ENCODE data around the gene PRSS21. TPM values are rescaled to one million over a fixed set of nuclear protein-coding genes. Genes with fewer than 3 reads are reported as not detected.

The PRSS21 gene
- total and polyA plus RNA-seq, 2 experiments from 2014 or later, result not detected

GRCh38 chr16:2782583-2783351 lies 34.3 kb upstream of the PRSS21 start:
- WGBS, 2 experiments (ENCODE audit: low coverage in 1 of 2, low lambda C conversion rate in 2 of 2, missing lambda C conversion rate in 2 of 2), result 85% methylated on average over 20 of the region's 20 CpGs
- in situ Hi-C loops (cut with MboI), result no loop called here
- Histone ChIP-seq H3K4me3 (no peak overlapping the region), H3K4me1 (ENCODE audit: insufficient read depth) (no peaks in the 10 kb centered on the region), H3K9me2 (ENCODE audit: insufficient read depth) (no peaks in the 10 kb centered on the region), H3K36me3 (ENCODE audit: low read depth) (no peaks in the 10 kb centered on the region), H3K27ac (no peak overlapping the region), H3K9me3 (ENCODE audit: low read depth) (no peaks in the 10 kb centered on the region), H3F3A (ENCODE audit: insufficient read depth) (no peaks in the 10 kb centered on the region), H3K4me2 (ENCODE audit: unreplicated experiment) (no peak overlapping the region), H2AFZ (no peak overlapping the region), H4K20me1 (ENCODE audit: insufficient read depth) (no peaks in the 10 kb centered on the region), H3K27me3 (replicated peaks; ENCODE audit: insufficient read depth) (peaks cover 25% of the 10 kb centered on the region), H3K79me2 (ENCODE audit: insufficient read depth) (peaks cover 12% of the 10 kb centered on the region), H3K9ac (no peak overlapping the region)
- no peak for TF ChIP-seq EZH2 (IDR thresholded peaks at IDR 0.05; ENCODE audit: insufficient read depth, poor library complexity, severe bottlenecking)
- TF ChIP-seq EZH2phosphoT487 (IDR thresholded peaks at IDR 0.05; ENCODE audit: insufficient read depth, low read depth), result no peak
- DNase-seq, result no peak

- Histone ChIP-seq H4K20me1 (ENCODE audit: insufficient read depth) (no peaks in the 10 kb centered on the region), H3F3A (ENCODE audit: insufficient read depth) (no peaks in the 10 kb centered on the region), H2AFZ (no peak overlapping the region), H3K4me2 (ENCODE audit: unreplicated experiment) (no peak overlapping the region), H3K9me2 (ENCODE audit: insufficient read depth) (no peaks in the 10 kb centered on the region), H3K9ac (no peak overlapping the region), H3K36me3 (ENCODE audit: low read depth) (no peaks in the 10 kb centered on the region), H3K27ac (no peak overlapping the region), H3K4me1 (ENCODE audit: insufficient read depth) (no peaks in the 10 kb centered on the region), H3K27me3 (replicated peaks; ENCODE audit: insufficient read depth) (peaks cover 32% of the 10 kb centered on the region), H3K79me2 (ENCODE audit: insufficient read depth) (peaks cover 2% of the 10 kb centered on the region), H3K9me3 (ENCODE audit: low read depth) (no peaks in the 10 kb centered on the region), H3K4me3 (no peak overlapping the region)
- 75 to 79% methylated on average over 15 of the region's 15 CpGs for WGBS, 2 experiments (ENCODE audit: low coverage in 1 of 2, low lambda C conversion rate in 2 of 2, missing lambda C conversion rate in 2 of 2)
- DNase-seq, result no peak
- in situ Hi-C loops (cut with MboI), result no loop called here
- TF ChIP-seq EZH2 (IDR thresholded peaks at IDR 0.05; ENCODE audit: insufficient read depth, poor library complexity, severe bottlenecking), result no peak
- TF ChIP-seq EZH2phosphoT487 (IDR thresholded peaks at IDR 0.05; ENCODE audit: insufficient read depth, low read depth), result no peak
Measured at GRCh38 chr16:2783581-2784357, 33.3 kb upstream of the PRSS21 start.

GRCh38 chr16:2784358-2785100 lies 32.5 kb upstream of the PRSS21 start:
- no peaks in the 10 kb centered on the region for H4K20me1 ChIP-seq (ENCODE audit: insufficient read depth)
- H3K4me1 ChIP-seq (ENCODE audit: insufficient read depth), result no peaks in the 10 kb centered on the region
- no peaks in the 10 kb centered on the region for H3K9me2 ChIP-seq (ENCODE audit: insufficient read depth)
- TF ChIP-seq EZH2phosphoT487 (IDR thresholded peaks at IDR 0.05; ENCODE audit: insufficient read depth, low read depth), result no peak
- TF ChIP-seq EZH2 (IDR thresholded peaks at IDR 0.05; ENCODE audit: insufficient read depth, poor library complexity, severe bottlenecking), result no peak
- H3K79me2 ChIP-seq (ENCODE audit: insufficient read depth), result no peaks in the 10 kb centered on the region
- 57 to 67% methylated on average over 11 to 14 of the region's 15 CpGs for WGBS, 2 experiments (ENCODE audit: low coverage in 1 of 2, low lambda C conversion rate in 2 of 2, missing lambda C conversion rate in 2 of 2)
- no peak overlapping the region for H3K4me2 ChIP-seq (ENCODE audit: unreplicated experiment)
- peaks cover 40% of the 10 kb centered on the region for H3K27me3 ChIP-seq (replicated peaks; ENCODE audit: insufficient read depth)
- in situ Hi-C loops (cut with MboI), result no loop called here
- no peaks in the 10 kb centered on the region for H3K36me3 ChIP-seq (ENCODE audit: low read depth)
- H3K4me3 ChIP-seq, result no peak overlapping the region
- H3K9me3 ChIP-seq (ENCODE audit: low read depth), result no peaks in the 10 kb centered on the region
- H2AFZ ChIP-seq, result no peak overlapping the region
- no peak overlapping the region for H3K27ac ChIP-seq
- H3K9ac ChIP-seq, result no peak overlapping the region
- no peaks in the 10 kb centered on the region for H3F3A ChIP-seq (ENCODE audit: insufficient read depth)
- DNase-seq, result no peak
